Measurements from ENCODE around the gene MCM9.

DNA sequence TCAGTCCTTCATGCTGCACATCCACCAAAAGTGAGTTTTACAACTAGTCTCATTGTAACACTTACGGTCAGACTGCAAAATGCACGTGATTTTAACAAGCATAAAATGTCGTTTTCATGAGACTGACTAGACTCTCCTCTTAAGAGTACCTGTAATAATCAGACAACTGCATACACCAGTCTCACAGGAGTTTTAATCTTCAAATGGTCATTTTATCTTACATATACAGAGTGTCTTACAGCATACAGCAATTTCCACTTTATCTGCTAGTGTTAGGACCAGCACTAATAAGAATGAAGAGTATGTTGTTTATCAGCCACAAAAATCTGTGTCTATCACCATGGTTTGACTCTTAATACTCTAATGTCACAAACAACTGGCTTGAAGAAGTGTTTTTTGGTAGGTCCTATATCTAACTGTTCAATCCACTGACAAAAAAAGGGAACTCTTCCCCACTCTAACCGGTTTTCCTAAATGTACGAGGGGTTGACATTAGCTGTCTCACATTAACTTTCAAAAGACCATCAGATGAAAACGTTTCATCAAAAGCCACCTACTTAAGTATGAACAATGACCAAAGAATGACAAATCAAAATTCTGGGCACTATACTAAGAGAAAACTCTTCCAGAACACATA, 42.5 kb downstream of the MCM9 start:
- TF ChIP-seq, protein P1, sequence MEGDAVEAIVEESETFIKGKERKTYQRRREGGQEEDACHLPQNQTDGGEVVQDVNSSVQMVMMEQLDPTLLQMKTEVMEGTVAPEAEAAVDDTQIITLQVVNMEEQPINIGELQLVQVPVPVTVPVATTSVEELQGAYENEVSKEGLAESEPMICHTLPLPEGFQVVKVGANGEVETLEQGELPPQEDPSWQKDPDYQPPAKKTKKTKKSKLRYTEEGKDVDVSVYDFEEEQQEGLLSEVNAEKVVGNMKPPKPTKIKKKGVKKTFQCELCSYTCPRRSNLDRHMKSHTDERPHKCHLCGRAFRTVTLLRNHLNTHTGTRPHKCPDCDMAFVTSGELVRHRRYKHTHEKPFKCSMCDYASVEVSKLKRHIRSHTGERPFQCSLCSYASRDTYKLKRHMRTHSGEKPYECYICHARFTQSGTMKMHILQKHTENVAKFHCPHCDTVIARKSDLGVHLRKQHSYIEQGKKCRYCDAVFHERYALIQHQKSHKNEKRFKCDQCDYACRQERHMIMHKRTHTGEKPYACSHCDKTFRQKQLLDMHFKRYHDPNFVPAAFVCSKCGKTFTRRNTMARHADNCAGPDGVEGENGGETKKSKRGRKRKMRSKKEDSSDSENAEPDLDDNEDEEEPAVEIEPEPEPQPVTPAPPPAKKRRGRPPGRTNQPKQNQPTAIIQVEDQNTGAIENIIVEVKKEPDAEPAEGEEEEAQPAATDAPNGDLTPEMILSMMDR (IDR thresholded peaks at IDR 0.05) = no peak
- no peak for TF ChIP-seq POLR2A (IDR thresholded peaks at IDR 0.05)

Data from Peyer's patch (tissue), 4 donors.